ENCODE results near the gene LRRN2. TPM values are rescaled to one million over a fixed set of nuclear protein-coding genes. Genes with fewer than 3 reads are reported as not detected.

The LRRN2 gene
- total and polyA plus RNA-seq, 2 donors (not counting 3 experiments of a cell fraction or from before 2014, with no cell fraction given): not detected

DNA sequence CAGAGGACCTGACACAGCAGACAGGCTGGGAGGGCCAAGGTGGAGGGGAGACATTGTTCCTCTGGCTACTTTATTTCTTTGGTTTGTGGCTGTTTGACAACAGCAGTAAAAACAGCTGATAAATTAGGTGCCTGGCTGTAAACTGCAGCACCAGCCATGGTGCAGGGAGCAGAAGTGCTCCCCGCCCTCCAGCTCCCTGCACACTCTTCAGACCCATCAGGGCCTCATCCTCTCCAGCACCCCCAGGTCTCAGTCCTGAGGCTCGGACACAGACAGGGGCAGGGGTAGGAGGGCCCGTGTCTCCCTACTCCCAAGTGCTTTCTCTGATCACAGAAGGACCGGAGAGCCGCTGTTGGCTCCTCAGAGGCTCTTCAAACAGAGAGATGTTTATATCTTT lies 17.7 kb upstream of the LRRN2 start:
- ChIA-PET CTCF (interaction anchor here (0.7 to 1.6 kb wide), 2 partner anchors 9 to 104 kb away, joined by 3 to 5 read pairs; no protein-coding TSS in a partner anchor), POLR2A (no interaction called here)
- peaks cover 4 to 9% of the 10 kb centered on the region in 2 experiments for H3K27me3 ChIP-seq (ENCODE audit: control insufficient read depth in 2 of 2, insufficient read depth in 2 of 2, low read length in 2 of 2)
- H3K9ac ChIP-seq (replicated peaks; ENCODE audit: extremely low read depth, insufficient read depth, low read length): no peak overlapping the region
- no peak for DNase-seq (ENCODE audit: low read depth, low spot score)
- H3K4me1 ChIP-seq (ENCODE audit: control insufficient read depth, extremely low read depth, insufficient read depth, low read length): no peaks in the 10 kb centered on the region
- intact Hi-C loops (cut with micrococcal nuclease) (no loop called here), dilution Hi-C loops (cut with MboI; ENCODE audit: extremely low pct_ligation_motif_present, low sequenced_read_pairs) (no loop called here)
- H3K4me2 ChIP-seq (ENCODE audit: insufficient read depth, low read length): no peak overlapping the region
- H4K20me1 ChIP-seq (replicated peaks; ENCODE audit: control insufficient read depth, extremely low read depth, insufficient read depth, low read length): no peaks in the 10 kb centered on the region
- no peaks in the 10 kb centered on the region for H3K36me3 ChIP-seq (ENCODE audit: control insufficient read depth in 2 of 2, extremely low read depth in 1 of 2, insufficient read depth in 2 of 2, low read length in 2 of 2)
- no peaks in the 10 kb centered on the region for H3K79me2 ChIP-seq (ENCODE audit: control insufficient read depth, insufficient read depth, low read length)
- TF ChIP-seq, protein P1, sequence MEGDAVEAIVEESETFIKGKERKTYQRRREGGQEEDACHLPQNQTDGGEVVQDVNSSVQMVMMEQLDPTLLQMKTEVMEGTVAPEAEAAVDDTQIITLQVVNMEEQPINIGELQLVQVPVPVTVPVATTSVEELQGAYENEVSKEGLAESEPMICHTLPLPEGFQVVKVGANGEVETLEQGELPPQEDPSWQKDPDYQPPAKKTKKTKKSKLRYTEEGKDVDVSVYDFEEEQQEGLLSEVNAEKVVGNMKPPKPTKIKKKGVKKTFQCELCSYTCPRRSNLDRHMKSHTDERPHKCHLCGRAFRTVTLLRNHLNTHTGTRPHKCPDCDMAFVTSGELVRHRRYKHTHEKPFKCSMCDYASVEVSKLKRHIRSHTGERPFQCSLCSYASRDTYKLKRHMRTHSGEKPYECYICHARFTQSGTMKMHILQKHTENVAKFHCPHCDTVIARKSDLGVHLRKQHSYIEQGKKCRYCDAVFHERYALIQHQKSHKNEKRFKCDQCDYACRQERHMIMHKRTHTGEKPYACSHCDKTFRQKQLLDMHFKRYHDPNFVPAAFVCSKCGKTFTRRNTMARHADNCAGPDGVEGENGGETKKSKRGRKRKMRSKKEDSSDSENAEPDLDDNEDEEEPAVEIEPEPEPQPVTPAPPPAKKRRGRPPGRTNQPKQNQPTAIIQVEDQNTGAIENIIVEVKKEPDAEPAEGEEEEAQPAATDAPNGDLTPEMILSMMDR (IDR thresholded peaks at IDR 0.05; ENCODE audit: extremely low read depth in 1 of 2, insufficient read depth in 1 of 2, low read depth in 1 of 2, low read length in 2 of 2): no peak
- TF ChIP-seq GATA2 (IDR thresholded peaks at IDR 0.05; ENCODE audit: insufficient read depth, insufficient read length, low read depth, low read length) (no peak), MYC (IDR thresholded peaks at IDR 0.05; ENCODE audit: low read depth, low read length) (no peak), FOS (IDR thresholded peaks at IDR 0.05; ENCODE audit: borderline replicate concordance, insufficient read depth, low read length) (no peak), EZH2 (IDR thresholded peaks at IDR 0.05; ENCODE audit: borderline replicate concordance, low read depth, low read length, severe bottlenecking) (no peak), POLR2A (IDR thresholded peaks at IDR 0.05; ENCODE audit: low read depth, low read length) (no peak), JUN (IDR thresholded peaks at IDR 0.05; ENCODE audit: borderline replicate concordance, insufficient read depth, insufficient read length, low read depth) (no peak), POLR2AphosphoS5 (IDR thresholded peaks at IDR 0.05; ENCODE audit: insufficient read depth, low read depth, low read length) (no peak)
- TF ChIP-seq, protein P2, sequence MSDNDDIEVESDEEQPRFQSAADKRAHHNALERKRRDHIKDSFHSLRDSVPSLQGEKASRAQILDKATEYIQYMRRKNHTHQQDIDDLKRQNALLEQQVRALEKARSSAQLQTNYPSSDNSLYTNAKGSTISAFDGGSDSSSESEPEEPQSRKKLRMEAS (IDR thresholded peaks at IDR 0.05; ENCODE audit: insufficient read depth, insufficient read length): no peak
- H3K9me1 ChIP-seq (replicated peaks; ENCODE audit: control insufficient read depth, extremely low read depth, insufficient read depth, low read length): no peaks in the 10 kb centered on the region
- no peak for FAIRE-seq
- no peak overlapping the region for H3K27ac ChIP-seq (ENCODE audit: insufficient read depth, low read depth, low read length)
- no peak overlapping the region for H3K4me3 ChIP-seq (replicated peaks in 1 of 3; ENCODE audit: insufficient read depth in 1 of 3, low read depth in 1 of 3, low read length in 3 of 3)
- no peaks in the 10 kb centered on the region for H3K9me3 ChIP-seq (replicated peaks; ENCODE audit: control insufficient read depth, insufficient read depth, low read length)
- BruUV-seq (replicated peaks): no TSS peak
- no peak overlapping the region for H2AFZ ChIP-seq (ENCODE audit: low read depth, low read length)
